Astrocyte of the hippocampus (primary cell): ENCODE measurements around the gene TBX10.
"Not testable (repeated sequence)": the region's sequence is repeated elsewhere in the genome, so short reads cannot be mapped to it uniquely, and the experiment has no call there.

Experiments used
- DNase-seq: peaks from one replicate; pipeline ENCODE4 v3.0.0; 2011; ENCODE audit warnings: low read depth, low spot score

Gene TBX10

GRCh38 chr11:67646535-67647336, 7.2 kb upstream of the TBX10 start:
- no peak for DNase-seq

GRCh38 chr11:67645521-67646461, 6.2 kb upstream of the TBX10 start:
- DNase-seq, result no peak

- no peak for DNase-seq
These were observed 5.2 kb upstream of the TBX10 start for GRCh38 chr11:67644472-67645418.

- no peak for DNase-seq
These were observed 4.5 kb upstream of the TBX10 start for GRCh38 chr11:67644042-67644441.

- DNase-seq, result no peak
These were observed 2.9 kb upstream of the TBX10 start for GRCh38 chr11:67642173-67643120.

GRCh38 chr11:67641338-67642172, 2.0 kb upstream of the TBX10 start:
- no peak for DNase-seq

- no peak for DNase-seq
These were observed 1.3 kb upstream of the TBX10 start for GRCh38 chr11:67640758-67641337.

- peak; percentile 58 for DNase-seq
These were observed 626 bp upstream of the TBX10 start for GRCh38 chr11:67640021-67640757.

GRCh38 chr11:67638535-67639437, 777 bp downstream of the TBX10 start:
- DNase-seq, result no peak

GRCh38 chr11:67637441-67637840, 2.1 kb downstream of the TBX10 start:
- DNase-seq, result not testable (repeated sequence)

GRCh38 chr11:67636962-67637361, 2.6 kb downstream of the TBX10 start:
- DNase-seq, result no peak

GRCh38 chr11:67635231-67635521, 4.4 kb downstream of the TBX10 start:
- no peak for DNase-seq

- DNase-seq, result no peak
These were observed 5.0 kb downstream of the TBX10 start for GRCh38 chr11:67634366-67635230.

- DNase-seq, result no peak
These were observed 5.7 kb downstream of the TBX10 start for GRCh38 chr11:67633758-67634365.

- no peak for DNase-seq
These were observed 6.4 kb downstream of the TBX10 start for GRCh38 chr11:67632982-67633755.
